Stimulated activated CD4-positive, alpha-beta T cell treated with anti-CD3 and anti-CD28 coated beads, TNF-alpha, amount 100 ng/mL, for 24 hours (primary cell): ENCODE results near the gene CCDC78.

Experiments
- DNase-seq, 3 experiments: peaks; one replicate each; pipeline ENCODE4 v3.0.0-alpha.2; 2020; ENCODE audit warnings: low read depth in 3 of 3

CCDC78 gene

DNA sequence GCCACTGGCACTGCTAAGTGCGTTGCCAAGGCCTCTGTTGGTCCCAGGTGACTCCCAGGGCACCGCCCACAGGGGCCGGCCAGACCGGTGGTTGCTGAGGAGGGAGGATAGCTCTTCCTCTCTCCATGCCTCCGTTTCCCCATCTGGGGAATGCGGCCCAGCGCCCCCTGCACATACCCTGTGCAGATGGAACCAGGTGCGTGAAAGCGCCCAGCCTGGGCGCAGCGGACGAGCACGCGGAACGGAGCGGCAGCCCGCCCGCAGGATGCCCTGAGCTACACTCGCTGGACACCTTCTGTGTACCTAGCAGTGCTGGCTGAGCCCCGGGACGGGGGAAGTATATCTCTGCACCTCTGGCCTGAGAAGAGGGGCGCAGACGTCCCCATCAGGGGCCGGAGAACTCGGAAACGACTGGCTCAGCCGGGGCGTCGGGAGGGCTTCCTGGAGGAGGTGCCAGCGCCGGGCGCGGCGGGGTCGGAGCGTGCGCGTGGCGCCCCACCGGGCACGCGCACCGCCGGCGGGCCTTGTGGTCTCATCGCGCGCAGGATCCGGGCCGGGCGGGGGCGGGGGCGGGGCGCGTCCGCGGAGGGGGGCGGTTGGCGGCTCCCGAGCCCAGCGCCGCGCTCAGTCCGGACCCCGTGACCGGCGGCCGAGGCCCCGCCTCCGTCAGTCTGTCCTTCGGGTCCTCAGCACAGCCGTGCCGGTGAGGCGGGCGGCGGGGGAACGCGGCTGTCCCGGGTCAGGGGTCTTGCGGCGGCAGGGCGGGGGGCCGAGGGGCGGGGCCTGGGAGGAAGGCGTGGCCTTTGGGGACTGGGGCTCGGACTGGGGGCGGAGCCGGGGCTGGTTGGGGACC lies at the start of gene CCDC78, which contains the start of gene HAGHL:
TSS of gene CCDC78 (minus strand) at position 6 of the 853 bp plus-strand sequence. CDS start 76 bp downstream, outside the sequence.
TSS of gene HAGHL (plus strand) at position 669 of the 853 bp plus-strand sequence. CDS start 404 bp downstream, outside the sequence.
- peak in 1 of 3 experiments; percentile 70 for DNase-seq

GRCh38 chr16:775236-775796 lies 49.1 kb upstream of the CCDC78 start:
- DNase-seq = no peak

DNA sequence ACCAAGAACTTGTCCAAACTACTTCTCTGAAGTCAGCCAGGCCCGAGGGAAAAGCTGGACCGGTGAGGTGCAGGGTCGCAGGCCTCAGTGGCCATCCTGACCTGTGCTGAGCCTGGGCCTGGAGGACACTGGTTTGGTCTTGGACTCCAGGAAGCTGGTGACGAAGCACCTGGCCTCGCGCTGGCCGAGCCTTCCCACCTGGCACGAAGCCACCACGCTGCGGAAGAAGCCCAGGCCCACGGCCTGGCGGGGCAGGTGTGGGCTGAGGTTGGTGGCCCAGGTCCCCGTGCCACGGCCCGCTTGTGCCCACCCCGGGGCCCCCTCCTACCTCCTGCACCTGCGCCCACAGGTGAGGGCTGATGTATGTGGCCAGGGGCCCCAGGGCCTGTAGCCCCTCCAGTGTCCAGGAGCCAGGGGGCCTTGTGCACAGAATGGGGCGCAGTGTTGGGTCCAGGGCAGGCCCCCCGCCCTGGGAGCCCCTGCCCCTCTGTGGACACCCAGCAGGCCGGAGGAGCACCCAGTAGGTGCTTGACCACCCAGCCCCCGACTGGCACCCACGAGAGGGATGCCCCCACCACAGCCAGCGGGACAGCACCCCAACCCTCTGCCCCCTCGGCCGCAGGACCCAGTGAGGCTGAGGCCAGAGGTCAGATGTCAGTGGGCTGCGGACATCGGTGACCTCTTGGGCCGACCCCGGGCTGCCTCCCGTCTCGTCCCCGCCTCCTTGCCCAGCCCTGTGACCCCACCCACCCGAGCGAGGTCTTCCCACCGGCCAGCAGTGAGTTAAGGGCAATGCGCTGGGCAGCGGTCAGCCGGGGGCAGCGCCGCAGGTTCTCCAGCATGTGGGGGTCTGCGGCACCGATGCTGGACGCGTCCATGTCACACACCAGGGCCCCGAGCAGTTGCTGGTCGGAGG lies 48.1 kb upstream of the CCDC78 start:
- no peak for DNase-seq

GRCh38 chr16:772959-773358 lies 46.7 kb upstream of the CCDC78 start:
- no peak for DNase-seq

DNA sequence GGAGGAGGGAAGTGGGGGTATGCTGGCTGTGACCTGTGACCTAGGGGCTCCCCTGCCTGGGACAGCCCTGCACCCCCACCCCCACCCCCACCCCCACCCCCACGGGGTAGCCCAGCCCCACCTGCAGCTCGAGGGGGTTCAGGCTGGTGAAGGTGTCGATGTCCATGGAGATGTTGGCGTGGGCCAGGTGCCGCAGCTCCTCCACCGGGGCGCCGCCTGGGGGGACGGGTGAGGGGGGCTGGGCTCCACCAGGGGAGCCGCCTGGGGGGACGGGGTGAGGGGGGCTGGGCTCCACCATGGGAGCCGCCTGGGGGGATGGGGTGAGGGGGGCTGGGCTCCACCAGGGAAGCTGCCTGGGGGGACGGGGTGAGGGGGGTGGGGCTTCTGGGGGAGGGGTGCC lies 44.2 kb upstream of the CCDC78 start:
- no peak for DNase-seq

DNA sequence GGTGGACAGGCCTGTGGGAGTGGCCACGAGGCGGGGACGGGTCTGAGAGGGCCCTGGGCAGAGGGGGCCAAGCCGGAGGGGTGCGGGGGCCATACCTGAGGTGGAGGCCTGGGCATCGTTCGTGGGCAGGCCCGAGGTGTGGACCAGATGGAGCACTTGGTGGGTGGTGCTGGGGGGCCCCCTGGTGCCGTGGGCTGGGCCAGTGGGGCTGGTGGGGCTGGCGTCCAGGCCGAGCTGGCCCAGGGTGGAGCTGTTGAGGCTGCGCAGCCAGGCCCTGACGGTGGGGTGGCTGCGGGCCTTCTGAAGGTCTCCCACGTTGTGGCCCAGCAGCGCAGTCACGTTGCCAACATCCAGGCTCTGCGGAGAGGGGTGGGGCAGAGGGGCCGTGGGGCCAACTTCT lies 43.7 kb upstream of the CCDC78 start:
- no peak for DNase-seq

DNA sequence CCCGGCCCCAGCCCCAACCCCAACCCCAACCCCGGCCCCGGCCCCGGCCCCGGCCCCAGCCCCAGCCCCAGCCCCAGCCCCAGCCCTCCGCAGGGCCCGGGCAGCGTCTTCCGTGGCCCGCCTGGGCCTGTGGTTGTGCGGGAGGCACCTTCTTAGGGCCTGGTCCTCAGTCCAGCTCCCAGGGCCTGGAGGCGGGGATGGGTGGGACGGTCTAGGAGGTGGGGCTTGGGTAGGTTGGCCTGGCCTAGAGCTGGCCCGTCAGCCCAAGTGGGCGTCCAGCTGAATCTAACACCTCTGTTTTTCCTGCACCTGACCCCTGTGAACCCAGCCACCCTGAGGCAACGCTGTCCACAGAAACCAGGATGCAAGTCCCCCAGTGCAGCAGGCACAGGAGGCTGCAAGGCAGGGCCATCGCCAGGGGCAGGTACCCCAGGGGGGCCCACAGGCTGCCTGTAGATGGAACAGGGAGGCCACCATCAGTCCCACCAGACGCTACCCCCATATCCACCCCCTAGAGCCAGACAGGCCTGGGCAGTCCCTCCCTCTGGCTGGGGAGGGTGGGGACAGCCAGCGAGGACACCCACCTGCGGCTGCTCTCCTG lies 43.0 kb upstream of the CCDC78 start:
- DNase-seq = no peak

GRCh38 chr16:768428-768827 lies 42.2 kb upstream of the CCDC78 start:
- no peak for DNase-seq

DNA sequence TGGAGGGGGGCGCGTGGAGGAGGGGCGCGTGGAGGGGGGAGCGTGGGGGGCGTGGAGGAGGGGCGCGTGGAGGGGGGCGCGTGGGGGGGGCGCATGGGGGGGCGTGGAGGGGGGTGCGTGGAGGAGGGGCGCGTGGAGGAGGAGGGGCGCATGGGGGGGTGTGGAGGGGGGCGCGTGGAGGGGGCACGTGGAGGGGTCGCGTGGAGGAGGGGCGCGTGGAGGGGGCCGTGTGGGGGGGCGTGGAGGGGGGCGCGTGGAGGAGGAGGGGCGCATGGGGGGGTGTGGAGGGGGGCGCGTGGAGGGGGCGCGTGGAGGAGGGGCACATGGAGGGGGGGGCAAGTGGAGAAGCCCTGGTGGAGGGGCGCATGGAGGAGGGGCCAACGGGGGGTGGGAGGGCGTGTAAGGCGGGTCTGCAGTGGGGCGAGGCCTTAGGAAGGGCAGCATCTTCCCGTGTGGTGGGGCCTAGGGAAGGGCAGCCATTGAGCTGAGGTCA lies 41.5 kb upstream of the CCDC78 start:
- DNase-seq = no peak

DNA sequence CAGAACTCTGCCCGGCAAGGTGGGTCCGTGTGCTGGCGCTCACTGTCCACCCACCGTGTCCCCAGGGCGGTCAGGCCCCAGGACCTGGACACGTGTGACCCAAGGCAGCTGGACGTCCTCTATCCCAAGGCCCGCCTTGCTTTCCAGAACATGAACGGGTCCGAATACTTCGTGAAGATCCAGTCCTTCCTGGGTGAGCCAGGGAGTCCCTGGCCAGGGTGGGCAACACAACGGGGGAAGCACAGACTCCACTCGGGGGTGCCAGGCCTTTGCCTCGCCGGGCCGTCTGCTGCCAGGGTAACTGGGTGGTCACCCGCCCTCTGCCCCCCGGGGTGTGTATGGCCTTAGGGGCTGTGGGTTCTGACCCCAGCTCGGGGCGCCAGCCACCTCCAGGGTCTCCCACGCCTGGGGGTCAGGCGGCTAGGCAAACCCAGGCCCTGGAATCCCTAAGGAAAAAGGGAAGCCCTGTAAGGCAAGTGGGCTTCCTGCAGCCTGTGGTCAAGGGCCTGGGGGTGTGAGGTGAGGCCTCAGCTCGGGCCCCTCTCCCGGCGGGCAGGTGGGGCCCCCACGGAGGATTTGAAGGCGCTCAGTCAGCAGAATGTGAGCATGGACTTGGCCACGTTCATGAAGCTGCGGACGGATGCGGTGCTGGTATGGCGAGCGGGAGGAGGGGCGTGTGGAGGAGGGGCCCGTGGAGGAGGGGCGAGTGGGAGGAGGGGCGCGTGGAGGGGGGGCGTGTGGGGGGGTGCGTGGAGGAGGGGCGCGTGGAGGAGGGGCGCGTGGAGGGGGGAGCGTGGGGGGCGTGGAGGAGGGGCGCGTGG lies 40.8 kb upstream of the CCDC78 start:
- no peak for DNase-seq

GRCh38 chr16:766008-766819 lies 40.0 kb upstream of the CCDC78 start:
- no peak for DNase-seq

GRCh38 chr16:765488-765865 lies 39.2 kb upstream of the CCDC78 start:
- no peak for DNase-seq

GRCh38 chr16:764848-765487 lies 38.7 kb upstream of the CCDC78 start:
- DNase-seq = no peak

- DNase-seq = no peak
These were observed 38.0 kb upstream of the CCDC78 start for GRCh38 chr16:764184-764750.

GRCh38 chr16:763369-764183 lies 37.3 kb upstream of the CCDC78 start:
- no peak for DNase-seq

- no peak for DNase-seq
These were observed 36.5 kb upstream of the CCDC78 start for GRCh38 chr16:762595-763268.
